Mammary epithelial cell (primary cell): ENCODE results near the gene PPARG.

Source experiments
- EZH2 ChIP-seq: IDR thresholded peaks from 2 replicates; pipeline ENCODE4 v1.6.1; 2012; ENCODE audit warnings: low read length, inconsistent platforms, borderline replicate concordance
- TF ChIP-seq, protein P1 (sequence below), 2 donors: IDR thresholded peaks in 1 of 2; conservative IDR thresholded peaks in 1 of 2; 2 replicates each; pipeline ENCODE4 v1.5.1; 2011 to 2012; ENCODE audit warnings: inconsistent platforms in 2 of 2, low read length in 2 of 2, mild to moderate bottlenecking in 2 of 2, control low read depth in 1 of 2, low read depth in 1 of 2; ENCODE audit not compliant: insufficient read depth in 1 of 2; ENCODE audit errors: extremely low read depth in 1 of 2

DNA sequence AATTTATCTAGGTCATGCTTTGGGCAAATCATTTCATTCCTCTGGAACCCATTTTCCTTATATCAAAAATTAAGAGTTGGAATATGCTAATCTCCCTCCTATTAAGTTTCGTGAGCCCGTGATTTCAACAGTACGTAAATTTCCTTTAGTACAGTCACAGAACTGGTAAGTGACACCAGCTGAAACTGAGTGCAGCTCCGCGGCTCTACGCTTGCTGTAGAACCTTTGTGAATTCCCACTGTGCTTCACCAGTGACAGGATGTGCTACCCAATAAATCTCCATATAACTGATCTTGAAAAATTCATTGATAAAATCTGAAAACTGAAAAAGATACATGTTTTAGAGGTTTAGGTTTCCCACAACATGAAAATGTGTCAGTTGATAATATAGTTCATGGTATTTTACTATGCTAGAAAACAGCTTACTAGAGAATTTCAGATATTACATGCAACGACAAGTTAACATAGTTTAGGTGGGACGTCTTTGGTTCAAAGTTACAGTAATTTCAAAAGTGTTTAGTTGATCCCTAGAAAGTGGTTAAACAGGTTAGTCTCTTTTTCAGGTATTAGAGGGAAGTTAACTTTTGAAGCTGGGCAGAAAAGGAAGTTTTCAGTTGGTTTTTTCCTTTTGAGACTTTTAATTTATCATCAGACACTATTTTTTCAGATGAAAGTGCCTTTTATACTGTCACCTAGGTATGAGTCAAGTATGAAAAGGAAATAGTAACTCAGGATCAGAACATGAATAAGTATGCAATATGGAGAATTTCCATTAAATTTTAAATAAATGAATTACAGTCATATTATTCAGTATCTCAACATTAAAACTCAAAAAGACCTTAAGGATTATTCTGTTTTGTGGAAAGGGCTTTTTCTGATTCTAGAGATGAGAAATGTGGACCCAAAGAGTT lies 57.0 kb downstream of the PPARG start:
- TF ChIP-seq, protein P1, sequence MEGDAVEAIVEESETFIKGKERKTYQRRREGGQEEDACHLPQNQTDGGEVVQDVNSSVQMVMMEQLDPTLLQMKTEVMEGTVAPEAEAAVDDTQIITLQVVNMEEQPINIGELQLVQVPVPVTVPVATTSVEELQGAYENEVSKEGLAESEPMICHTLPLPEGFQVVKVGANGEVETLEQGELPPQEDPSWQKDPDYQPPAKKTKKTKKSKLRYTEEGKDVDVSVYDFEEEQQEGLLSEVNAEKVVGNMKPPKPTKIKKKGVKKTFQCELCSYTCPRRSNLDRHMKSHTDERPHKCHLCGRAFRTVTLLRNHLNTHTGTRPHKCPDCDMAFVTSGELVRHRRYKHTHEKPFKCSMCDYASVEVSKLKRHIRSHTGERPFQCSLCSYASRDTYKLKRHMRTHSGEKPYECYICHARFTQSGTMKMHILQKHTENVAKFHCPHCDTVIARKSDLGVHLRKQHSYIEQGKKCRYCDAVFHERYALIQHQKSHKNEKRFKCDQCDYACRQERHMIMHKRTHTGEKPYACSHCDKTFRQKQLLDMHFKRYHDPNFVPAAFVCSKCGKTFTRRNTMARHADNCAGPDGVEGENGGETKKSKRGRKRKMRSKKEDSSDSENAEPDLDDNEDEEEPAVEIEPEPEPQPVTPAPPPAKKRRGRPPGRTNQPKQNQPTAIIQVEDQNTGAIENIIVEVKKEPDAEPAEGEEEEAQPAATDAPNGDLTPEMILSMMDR (conservative IDR thresholded peaks at IDR 0.05 in 1 of 2, IDR thresholded peaks at IDR 0.05 in 1 of 2; ENCODE audit: extremely low read depth in 1 of 2, insufficient read depth in 1 of 2, low read depth in 1 of 2, low read length in 2 of 2): no peak
- TF ChIP-seq EZH2: no peak
